Measurements from ENCODE around the gene HCFC1R1.
"Not testable (repeated sequence)": the region's sequence is repeated elsewhere in the genome, so short reads cannot be mapped to it uniquely, and the experiment has no call there.

Gene HCFC1R1

GRCh38 chr16:3057181-3058138, 33.7 kb upstream of the HCFC1R1 start:
- no peak for FAIRE-seq

DNA sequence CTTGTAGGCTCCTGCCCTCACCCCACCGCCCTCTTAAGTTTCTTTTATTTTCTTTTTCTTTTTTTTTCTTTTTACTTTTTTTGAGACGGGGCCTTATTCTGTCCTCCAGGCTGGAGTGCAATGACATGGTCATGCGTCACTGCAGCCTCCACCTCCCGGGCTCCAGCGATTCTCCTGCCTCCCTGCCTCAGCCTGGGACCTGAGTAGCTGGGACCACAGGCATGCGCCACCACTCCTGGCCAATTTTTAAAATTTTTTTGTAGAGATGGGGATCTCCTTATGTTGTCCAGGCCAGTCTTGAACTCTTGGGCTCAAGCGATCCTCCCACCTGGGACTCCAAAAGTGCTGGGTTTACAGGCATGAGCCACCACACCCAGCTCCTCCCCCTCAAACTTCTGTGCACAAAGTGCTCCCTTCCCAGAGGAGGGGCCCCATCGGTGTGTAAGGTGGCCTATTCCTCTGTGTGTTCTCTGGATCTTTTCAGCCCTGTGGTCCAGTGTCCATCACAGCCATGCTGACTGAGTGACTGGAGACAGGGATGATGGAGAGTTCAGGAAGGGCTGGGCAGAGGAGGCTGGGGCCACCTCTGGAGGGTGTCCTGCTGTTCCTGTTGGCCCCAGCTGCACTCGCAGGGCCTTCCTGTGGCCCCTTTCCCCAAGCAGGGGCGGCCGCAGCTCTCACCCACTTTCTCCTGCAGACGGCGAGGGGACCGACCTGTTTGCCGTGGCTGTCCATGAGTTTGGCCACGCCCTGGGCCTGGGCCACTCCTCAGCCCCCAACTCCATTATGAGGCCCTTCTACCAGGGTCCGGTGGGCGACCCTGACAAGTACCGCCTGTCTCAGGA, 32.8 kb upstream of the HCFC1R1 start:
- no peak for FAIRE-seq

DNA sequence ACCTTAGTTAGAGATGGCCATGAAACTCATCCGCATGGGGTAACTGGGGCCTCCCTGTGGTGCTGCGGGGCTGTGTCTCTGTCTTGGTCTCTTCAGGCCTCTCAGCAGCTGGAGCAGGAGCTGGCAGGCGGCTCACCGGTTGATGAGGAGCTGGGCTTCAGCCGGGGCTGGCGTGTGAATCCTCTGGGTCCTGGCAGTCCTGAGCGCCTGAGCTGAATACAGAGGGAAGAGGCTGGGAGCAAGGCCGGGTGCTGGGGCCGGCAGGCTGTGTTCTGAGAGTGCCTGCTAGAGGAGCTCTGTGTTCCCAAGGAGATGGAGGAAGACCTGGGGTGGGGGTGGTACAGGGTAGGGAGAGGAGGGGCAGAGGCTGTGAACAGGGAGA, 32.0 kb upstream of the HCFC1R1 start:
- FAIRE-seq: not testable (repeated sequence)

GRCh38 chr16:3054965-3055733, 31.4 kb upstream of the HCFC1R1 start:
- no peak for FAIRE-seq

DNA sequence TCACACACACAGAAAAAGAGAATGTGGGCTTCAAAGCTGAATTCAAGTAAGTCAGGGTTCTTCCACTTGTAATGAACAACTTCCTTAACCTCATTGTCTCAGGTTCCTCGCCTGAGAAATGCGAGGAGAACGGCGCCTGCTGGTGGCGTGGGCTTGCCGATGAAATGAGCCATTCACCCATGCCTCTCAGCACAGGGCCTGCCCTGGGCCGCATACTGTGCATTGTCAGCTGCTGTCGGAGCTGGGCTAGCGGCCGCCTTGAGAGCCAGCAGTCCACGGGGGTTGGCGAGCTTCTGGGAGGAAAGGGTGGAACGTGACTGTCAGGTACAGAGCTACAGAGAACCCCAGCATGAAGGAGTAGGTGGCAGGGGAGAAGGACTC, 29.6 kb upstream of the HCFC1R1 start:
- FAIRE-seq: not testable (repeated sequence)

GRCh38 chr16:3052571-3053329, 29.0 kb upstream of the HCFC1R1 start:
- not testable (repeated sequence) for FAIRE-seq

DNA sequence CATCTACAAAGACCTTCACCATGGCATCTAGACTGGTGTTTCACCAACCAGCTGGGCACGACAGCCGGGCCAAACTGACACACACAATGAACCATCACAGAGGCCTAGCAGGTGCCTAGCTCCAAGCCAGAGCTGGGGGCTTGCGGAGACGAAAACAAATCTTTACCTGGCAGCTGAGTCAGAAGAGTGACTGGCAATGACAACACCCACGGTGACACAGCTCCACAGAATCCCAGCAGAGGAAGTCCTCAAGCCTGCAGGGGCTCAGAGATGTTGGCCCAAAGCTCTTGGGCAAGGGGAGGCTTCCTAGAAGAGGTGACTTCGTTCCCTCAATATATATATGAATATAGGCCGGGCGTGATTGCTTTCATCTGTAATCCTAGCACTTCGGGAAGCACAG, 27.8 kb upstream of the HCFC1R1 start:
- FAIRE-seq: no peak

DNA sequence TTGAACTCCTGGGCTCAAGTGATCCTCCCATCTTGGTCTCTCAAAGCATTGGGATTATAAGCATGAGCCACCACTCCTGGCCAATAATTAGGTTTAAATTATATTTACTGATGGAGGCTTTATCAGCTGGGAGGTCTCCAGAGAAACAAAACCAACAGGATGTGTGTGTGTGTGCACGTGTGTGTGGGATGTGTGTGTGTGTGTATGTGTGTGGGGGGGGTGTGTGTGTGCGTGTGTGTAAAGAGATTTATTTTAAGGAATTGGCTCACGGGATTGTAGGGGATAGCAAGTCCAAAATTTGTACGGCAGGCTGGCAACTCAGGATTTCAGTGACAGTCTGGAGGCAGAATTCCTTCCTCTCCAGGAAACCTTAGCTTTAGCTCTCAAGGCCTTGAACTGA, 27.3 kb upstream of the HCFC1R1 start:
- FAIRE-seq: no peak

GRCh38 chr16:3050487-3050886, 26.7 kb upstream of the HCFC1R1 start:
- no peak for FAIRE-seq

DNA sequence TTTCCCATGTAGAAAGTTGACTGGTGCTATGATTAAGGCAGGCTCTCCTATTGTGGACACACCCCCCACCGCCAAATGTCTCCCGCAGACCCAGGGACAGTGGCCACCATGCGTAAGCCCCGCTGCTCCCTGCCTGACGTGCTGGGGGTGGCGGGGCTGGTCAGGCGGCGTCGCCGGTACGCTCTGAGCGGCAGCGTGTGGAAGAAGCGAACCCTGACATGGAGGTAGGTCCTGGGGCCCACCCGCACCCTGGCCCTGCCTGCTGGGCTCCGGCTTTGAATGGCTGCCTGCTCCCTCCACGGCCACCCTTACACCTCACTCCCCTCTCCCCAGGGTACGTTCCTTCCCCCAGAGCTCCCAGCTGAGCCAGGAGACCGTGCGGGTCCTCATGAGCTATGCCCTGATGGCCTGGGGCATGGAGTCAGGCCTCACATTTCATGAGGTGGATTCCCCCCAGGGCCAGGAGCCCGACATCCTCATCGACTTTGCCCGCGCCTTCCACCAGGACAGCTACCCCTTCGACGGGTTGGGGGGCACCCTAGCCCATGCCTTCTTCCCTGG, 26.3 kb upstream of the HCFC1R1 start:
- no peak for FAIRE-seq

DNA sequence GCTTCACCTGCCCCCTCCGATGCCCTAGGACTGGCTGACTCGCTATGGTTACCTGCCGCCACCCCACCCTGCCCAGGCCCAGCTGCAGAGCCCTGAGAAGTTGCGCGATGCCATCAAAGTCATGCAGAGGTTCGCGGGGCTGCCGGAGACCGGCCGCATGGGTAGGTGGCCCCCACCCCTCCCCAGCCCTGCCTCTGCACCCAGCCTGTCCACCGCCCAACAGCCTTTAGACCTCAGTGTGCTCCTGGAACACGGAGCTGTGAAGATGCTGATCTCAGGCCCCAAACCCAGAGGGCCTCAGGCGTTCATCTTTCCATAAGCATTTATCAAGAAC, 23.6 kb upstream of the HCFC1R1 start:
- FAIRE-seq: no peak

- no peak for FAIRE-seq
Observed at GRCh38 chr16:3046641-3047386, 23.1 kb upstream of the HCFC1R1 start.

DNA sequence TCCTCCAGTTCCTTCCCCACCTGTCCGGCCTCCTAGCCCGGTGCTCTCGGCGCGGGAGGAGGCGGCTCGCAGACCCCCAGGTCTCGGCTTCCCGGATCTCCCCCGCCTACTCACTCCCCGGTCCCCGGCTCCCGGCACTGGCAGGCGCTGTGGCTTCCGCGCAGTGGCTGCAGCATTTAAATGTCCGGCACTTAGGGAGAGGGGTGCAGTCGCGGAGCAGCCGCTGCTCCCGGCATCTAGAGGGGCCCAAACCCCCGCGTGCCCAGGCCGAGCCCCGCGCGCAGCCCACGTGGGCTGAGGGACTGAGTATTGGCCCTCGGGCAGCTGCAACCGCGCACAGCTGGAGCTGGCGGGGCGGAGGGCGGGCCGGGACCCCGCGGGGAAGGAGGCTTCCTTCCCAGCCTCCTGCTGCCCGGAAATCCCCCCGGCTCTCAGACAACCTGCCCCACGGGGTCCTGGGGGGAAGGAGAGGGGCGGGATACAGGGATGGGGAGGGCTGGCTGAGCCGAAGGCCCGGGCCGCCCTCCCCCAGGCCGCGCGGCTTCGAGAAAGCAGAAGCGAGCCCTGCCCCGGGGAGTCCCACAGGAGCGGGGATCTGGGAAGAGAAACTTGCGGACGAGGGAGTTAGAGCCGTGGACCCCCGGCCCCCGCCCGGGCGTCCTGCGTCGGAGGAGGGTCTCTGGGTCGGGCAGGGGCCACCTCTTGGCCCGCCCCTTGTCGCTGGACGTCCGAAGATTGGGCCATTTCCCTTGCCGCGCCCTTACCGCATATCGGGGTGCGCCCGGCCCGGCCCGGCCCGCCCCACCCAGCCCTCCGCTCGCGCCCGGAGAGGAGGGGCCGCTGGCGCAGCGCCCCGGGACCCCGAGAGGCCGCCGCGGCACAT, 22.3 kb upstream of the HCFC1R1 start, which contains the start of gene MMP25:
Gene MMP25, plus strand, starts transcription at position 804 of the 883 bp plus-strand sequence. CDS start 357 bp downstream, outside the sequence.
- no peak for FAIRE-seq

- no peak for FAIRE-seq
Observed at GRCh38 chr16:3044708-3045107, 21.0 kb upstream of the HCFC1R1 start.

DNA sequence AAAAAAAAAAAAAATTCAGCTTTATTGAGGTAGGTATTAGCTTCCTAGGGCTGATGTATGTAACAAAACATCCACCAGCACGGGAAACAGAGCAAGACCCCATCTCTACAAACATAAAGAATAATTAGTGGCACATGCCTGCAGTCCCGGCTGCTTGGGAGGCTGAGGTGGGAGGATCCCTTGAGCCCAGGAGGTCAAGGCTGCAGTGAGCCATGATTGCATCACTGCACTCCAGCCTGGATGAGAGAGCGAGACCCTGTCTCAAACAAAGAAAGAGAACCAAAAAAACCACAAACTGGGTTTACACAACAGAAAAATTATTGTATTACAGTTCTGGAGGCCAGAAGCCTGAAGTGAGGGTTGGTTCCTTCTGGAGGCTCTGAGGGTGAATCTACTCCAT, 18.6 kb upstream of the HCFC1R1 start:
- no peak for FAIRE-seq

- no peak for FAIRE-seq
Observed at GRCh38 chr16:3038896-3039295, 15.2 kb upstream of the HCFC1R1 start.

DNA sequence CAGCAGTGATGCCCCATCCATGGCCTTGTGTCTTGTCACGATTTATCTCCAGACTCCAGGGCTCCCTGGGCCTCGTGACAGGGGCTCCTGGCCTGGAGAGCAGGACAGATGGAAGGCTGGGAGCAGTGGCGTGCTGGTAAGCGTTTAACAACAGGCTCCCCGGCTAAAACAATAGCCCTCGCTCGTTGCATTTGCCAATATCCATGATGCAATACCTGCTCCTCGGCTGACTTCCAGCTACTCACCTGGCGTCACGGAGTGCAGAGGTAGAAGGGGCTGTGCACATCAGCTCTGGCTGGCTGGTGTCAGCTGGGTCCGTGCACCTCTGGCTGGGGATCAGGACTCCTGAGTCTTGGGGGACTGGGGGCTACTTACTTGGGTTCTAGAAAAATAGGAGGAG, 14.5 kb upstream of the HCFC1R1 start:
- no peak for FAIRE-seq

DNA sequence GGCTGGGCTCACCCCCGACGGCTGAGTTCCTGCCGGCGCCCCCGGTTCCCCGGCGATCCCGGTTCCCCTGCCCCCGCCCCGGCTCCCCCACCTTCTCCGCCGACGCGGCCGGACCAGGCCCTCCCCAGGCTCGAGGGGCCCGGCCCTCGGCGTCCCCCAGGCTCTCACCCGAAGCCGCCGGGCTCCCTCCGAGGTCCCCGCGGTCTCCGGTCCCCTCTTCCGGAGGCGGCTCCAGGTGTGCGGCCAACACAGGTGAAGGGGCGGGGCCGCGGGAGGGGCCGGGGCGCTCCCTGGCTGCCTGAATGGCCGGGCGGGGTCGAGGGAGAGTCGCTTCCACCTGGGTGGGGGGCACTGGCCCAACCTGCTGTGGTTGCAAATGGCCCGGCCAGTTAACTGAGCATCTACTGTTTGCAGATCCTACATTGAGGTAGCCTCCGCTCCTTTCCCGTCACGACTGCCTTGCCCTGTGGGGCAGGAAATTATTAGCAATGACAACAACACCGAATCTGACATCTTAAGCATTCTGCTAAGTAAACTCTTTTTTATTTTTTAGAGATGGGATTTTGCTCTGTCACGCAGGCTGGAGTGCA, 13.1 kb upstream of the HCFC1R1 start, which contains the start of gene BICDL2:
Gene BICDL2, minus strand, starts transcription at position 219 of the 590 bp plus-strand sequence. CDS start 1,448 bp downstream, outside the sequence.
- FAIRE-seq: no peak

DNA sequence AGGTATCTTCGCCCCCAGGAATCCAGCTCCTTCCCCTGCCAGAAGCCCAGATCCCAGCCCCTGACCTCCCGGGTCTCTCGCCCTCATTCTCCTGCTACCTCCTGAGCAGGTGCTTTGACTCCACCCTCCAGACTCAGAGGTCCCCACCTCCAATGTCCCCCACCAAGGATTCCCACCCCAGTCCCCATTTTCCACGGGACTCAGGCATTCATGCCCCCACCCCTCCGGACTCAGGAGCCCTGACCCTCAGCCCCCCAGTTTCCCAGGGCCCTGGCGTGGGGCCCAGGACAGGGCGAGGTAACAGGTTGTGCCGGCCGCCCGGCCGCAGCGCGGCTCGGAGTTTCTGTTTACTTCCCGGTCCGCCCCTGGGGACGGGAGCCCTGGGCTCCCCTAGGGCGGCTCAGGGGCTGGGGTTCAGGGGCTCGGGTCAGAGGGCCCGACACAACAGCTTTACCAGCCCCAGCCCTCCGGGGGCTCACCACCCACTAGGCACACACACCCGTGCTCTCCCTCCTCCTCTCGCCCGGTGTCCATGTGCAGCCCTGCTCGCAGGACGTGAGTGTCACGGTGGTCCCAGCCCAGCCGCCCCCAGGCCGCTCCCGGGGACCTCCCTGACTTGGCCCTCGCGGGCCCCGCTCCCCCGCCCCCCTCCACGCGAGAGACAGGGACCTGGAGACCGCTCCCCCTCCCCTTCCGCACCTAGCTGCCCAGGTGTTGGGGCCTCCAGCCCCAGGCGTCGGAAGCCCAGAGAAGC, 12.4 kb upstream of the HCFC1R1 start:
- no peak for FAIRE-seq
